HL-60 (cell line): Measurements from ENCODE around the gene CCR4.

Source experiments
- GABPA ChIP-seq: IDR thresholded peaks from 2 replicates; pipeline ENCODE4 v1.6.1; 2012; ENCODE audit warnings: low read depth
- POLR2AphosphoS5 ChIP-seq: IDR thresholded peaks from 2 replicates; pipeline ENCODE4 v1.6.1; 2012; ENCODE audit warnings: low read depth
- SPI1 ChIP-seq: IDR thresholded peaks from 2 replicates; pipeline ENCODE4 v1.6.1; 2012; ENCODE audit warnings: low read depth, mild to moderate bottlenecking, borderline replicate concordance
- TF ChIP-seq, protein P1 (sequence below): IDR thresholded peaks from one replicate; pipeline ENCODE4 v1.5.1; 2011; ENCODE audit warnings: low read length, control low read depth, inconsistent platforms; ENCODE audit not compliant: insufficient read depth
- TF ChIP-seq, protein P2 (sequence below): IDR thresholded peaks from 2 replicates; pipeline ENCODE4 v1.6.1; 2012; ENCODE audit warnings: low read depth; ENCODE audit not compliant: insufficient replicate concordance

DNA sequence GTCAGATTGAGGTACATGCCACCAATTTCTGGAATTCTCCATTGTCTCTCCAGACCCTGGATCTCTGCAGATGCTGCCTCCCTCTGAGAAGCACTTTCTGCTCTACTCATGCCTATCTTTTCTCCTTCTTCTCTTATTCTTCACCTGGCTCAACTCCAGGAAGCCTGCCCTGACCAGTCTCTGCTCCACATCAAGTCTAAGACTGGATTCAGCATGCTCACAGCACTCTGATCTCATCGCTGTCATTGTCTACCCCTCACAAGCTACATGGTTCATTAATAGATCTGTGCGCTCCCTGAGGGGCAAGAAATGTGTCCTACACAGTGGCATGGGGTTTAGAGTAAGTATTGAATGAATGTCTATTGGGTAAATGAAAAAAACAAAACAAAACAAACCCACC lies 38.7 kb downstream of the CCR4 start:
- TF ChIP-seq, protein P1, sequence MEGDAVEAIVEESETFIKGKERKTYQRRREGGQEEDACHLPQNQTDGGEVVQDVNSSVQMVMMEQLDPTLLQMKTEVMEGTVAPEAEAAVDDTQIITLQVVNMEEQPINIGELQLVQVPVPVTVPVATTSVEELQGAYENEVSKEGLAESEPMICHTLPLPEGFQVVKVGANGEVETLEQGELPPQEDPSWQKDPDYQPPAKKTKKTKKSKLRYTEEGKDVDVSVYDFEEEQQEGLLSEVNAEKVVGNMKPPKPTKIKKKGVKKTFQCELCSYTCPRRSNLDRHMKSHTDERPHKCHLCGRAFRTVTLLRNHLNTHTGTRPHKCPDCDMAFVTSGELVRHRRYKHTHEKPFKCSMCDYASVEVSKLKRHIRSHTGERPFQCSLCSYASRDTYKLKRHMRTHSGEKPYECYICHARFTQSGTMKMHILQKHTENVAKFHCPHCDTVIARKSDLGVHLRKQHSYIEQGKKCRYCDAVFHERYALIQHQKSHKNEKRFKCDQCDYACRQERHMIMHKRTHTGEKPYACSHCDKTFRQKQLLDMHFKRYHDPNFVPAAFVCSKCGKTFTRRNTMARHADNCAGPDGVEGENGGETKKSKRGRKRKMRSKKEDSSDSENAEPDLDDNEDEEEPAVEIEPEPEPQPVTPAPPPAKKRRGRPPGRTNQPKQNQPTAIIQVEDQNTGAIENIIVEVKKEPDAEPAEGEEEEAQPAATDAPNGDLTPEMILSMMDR = no peak
- TF ChIP-seq, protein P2, sequence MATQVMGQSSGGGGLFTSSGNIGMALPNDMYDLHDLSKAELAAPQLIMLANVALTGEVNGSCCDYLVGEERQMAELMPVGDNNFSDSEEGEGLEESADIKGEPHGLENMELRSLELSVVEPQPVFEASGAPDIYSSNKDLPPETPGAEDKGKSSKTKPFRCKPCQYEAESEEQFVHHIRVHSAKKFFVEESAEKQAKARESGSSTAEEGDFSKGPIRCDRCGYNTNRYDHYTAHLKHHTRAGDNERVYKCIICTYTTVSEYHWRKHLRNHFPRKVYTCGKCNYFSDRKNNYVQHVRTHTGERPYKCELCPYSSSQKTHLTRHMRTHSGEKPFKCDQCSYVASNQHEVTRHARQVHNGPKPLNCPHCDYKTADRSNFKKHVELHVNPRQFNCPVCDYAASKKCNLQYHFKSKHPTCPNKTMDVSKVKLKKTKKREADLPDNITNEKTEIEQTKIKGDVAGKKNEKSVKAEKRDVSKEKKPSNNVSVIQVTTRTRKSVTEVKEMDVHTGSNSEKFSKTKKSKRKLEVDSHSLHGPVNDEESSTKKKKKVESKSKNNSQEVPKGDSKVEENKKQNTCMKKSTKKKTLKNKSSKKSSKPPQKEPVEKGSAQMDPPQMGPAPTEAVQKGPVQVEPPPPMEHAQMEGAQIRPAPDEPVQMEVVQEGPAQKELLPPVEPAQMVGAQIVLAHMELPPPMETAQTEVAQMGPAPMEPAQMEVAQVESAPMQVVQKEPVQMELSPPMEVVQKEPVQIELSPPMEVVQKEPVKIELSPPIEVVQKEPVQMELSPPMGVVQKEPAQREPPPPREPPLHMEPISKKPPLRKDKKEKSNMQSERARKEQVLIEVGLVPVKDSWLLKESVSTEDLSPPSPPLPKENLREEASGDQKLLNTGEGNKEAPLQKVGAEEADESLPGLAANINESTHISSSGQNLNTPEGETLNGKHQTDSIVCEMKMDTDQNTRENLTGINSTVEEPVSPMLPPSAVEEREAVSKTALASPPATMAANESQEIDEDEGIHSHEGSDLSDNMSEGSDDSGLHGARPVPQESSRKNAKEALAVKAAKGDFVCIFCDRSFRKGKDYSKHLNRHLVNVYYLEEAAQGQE = no peak
- TF ChIP-seq POLR2AphosphoS5 = no peak
- no peak for TF ChIP-seq GABPA
- no peak for TF ChIP-seq SPI1
